Thyroid gland (tissue), 4 donors: ENCODE data around the gene INTS11.

Experiments
- CTCF ChIP-seq, 6 experiments: fragments of 200-600 bp in 3 of 6; fragments of 450-650 bp in 3 of 6; sonication (generic) in 3 of 6; IDR thresholded peaks; one replicate each; pipeline ENCODE4 v1.5.1; 2016 to 2019; ENCODE audit warnings: antibody characterized with exemption in 6 of 6, mild to moderate bottlenecking in 2 of 6, inconsistent platforms in 1 of 6, moderate library complexity in 1 of 6
- POLR2A ChIP-seq, 2 donors: fragments of 450-650 bp; IDR thresholded peaks; one replicate each; pipeline ENCODE4 v1.6.1; 2017; ENCODE audit warnings: antibody characterized with exemption in 2 of 2, mild to moderate bottlenecking in 2 of 2, moderate library complexity in 1 of 2

DNA sequence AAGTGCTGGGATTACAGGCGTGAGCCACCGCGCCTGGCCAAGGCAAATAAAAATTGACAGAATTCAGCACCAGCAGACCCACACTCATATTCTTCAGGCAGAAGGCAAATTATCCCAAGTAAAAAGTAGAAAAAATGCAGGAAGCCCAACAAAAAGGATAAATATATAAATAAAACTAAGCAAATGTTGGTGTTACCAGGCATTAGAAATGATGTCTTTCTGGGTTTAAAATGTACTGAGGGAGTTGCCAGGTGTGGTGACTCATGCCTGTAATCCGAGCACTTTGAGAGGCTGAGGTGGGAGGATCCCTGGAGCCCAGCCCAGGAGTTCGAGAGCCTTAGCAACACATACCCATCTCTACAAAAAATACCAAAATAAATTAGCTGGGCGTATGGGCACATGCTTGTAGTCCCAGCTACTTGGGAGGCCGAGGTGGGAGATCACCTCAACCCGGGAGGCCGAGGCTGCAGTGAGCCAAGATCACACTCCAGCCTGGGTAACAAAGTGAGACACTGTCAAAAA lies 6.3 kb downstream of the INTS11 start:
- TF ChIP-seq CTCF (IDR thresholded peaks at IDR 0.05) (no peak), POLR2A (IDR thresholded peaks at IDR 0.05) (no peak)
